GM19324 (cell line): Measurements from ENCODE around the gene MVB12A.

Source experiments
- ATAC-seq: cut with Tn5 transposase; IDR thresholded peaks from one replicate; pipeline ENCODE4 v1.9.1; 2021; ENCODE audit warnings: mild to moderate bottlenecking, moderate library complexity; ENCODE audit not compliant: unreplicated experiment, low FRiP score

MVB12A gene

GRCh38 chr19:17404621-17405249, 15.1 kb upstream of the MVB12A start:
- no peak for ATAC-seq

GRCh38 chr19:17405250-17406045, 14.4 kb upstream of the MVB12A start, which contains the start of gene BST2:
Gene BST2 (minus strand): TSS chr19:17405630. CDS start chr19:17405575, 55 bp downstream.
- peak; percentile 82 for ATAC-seq

- ATAC-seq = no peak
These were observed 13.6 kb upstream of the MVB12A start for GRCh38 chr19:17406046-17406886.

DNA sequence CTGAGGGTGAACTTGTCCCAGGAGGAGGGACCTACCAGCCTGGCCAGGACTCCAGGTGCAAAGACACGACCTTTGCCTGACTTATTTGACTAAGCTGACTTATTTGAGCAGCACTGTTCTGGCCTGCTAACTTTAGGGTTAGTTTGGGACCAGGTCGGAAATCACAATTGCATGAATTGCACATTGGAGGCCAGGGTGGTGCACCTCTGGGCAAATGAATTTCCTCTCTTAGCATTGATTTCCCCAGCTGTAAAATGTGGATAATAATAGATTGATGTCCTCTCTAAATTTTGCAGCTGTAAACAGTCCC, 13.0 kb upstream of the MVB12A start:
- ATAC-seq = no peak

GRCh38 chr19:17409990-17410389, 9.9 kb upstream of the MVB12A start:
- no peak for ATAC-seq

DNA sequence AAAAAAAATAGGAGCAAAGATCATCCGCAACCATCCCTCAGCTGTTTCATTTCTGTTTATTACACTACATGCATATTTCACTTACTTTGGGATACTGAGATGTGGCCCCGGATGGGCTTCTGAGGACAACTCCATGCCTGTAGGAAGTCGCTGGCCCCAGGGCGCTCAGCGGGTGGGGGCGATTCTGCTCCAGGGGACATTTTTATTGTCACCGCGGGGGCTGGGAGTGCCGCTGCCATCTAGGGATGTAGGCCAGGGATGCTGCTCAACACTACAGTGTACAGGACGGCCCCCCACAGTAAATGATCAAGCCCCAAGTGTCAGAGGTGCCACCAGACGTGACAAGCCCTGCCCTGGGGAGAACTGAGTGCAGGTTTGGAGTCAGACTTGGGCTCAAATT, 8.0 kb upstream of the MVB12A start:
- no peak for ATAC-seq

DNA sequence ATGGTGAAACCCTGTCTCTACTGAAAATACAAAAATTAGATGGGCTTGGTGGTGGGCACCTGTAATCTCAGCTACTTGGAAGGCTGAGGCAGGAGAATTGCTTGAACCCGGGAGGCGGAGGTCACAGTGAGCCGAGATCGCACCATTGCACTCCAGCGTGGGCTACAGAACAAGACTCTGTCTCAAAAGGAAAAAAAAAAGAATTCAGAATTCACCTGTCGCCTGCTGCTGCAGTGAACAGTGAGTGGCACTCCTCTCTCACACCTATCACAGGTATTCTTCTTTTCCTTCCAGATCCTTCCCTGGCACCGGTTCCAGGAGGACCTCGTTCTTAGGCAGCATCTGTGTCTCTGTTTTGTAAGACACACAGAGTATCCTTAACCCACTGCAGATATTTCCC, 5.8 kb upstream of the MVB12A start:
- ATAC-seq = no peak

DNA sequence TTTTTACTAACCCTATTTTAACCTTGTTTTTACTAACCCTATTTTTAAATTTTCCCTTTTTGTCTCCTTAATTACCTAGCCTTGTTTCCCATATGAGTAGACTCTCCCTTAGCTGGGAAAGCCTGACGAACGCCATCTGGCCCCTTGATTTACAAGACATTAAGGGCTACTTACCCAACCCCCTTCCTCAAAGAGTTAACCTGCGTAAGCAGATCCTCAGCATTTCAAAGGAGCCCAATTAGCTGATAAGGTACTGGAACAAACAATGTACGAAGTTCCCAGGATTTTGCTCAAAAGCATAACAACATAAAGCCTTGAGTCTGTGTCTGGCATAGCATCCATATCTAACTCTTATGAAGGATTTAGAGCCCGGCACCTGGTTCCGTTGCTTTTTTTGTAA, 4.7 kb upstream of the MVB12A start:
- ATAC-seq = no peak

- no peak for ATAC-seq
These were observed 1.1 kb upstream of the MVB12A start for GRCh38 chr19:17418710-17419109.

GRCh38 chr19:17419154-17419620, 660 bp upstream of the MVB12A start:
- no peak for ATAC-seq

GRCh38 chr19:17420475-17420924, 653 bp downstream of the MVB12A start:
- ATAC-seq = peak; percentile 14

DNA sequence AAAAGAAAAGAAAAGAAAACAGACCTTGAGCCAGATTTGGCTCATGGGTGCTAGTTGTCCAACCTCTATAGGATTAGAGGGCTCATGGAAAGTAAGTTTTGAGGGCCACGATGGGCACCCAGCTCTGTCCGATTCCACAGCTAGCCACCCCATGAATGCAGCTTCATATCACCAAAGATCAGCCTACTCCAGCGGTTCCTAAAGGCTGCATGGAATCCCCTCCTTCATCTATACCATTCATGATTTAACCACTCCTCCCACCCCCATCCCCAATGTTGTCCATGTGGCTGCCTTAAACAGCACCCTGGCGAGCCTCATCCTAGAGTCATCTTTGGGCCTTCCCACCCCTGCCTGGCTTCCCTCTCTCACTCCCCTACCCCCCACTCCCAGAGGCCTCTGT, 2.1 kb downstream of the MVB12A start:
- no peak for ATAC-seq

GRCh38 chr19:17423429-17424208, 3.8 kb downstream of the MVB12A start:
- ATAC-seq = no peak

DNA sequence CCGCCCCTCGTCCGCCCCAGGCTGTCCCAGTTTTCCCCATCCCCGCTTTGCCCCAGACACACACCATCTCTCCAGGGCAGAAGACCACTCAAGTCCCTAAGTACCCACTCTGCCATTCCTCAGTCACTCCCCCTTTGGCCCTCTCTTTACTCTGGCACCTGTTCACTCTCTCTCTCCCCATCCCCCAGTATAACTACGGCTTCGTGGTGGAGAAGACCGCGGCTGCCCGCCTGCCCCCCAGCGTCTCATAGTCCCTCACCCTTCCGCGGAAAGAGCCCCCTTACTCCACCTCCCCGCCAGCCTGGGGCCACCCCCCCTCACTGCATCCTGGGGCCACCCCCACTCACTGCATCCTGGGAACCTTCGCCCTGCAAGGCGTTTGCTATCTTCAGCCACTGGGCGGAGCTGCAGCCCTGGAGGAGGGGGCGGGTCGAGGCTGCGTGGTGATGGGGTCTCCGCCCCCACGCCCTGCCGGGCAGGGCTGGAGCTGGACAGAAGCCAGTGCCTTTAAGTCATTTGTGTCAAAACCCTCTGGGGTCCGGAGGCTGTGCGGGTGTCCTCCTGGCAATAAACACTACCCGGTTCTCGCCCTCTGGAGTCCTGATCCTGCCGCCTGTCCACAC, 5.0 kb downstream of the MVB12A start:
- ATAC-seq = no peak

DNA sequence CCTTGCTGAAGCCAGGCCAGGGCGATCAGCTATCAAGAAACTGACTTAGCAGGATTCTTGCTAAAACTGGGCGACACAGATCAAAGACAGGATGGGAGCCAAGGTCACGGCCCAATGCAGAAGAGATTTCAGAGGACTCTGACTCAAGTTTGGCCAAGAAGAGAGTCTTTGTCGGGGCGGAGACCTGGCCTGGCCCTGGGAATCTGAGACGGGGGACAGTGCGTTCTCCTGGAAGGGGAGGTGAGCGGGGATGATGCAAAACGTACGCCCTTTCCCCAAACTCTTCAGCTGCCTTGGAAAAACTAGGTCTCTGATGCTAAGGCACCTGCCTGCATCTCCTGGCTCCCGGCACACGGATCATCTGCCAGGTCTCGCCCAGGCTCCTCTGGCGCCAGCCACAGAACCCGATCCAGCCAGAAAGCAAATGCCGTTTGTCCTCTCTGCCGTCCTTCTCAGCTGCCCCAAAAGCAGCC, 9.8 kb downstream of the MVB12A start:
- ATAC-seq = no peak

GRCh38 chr19:17431417-17431816, 11.6 kb downstream of the MVB12A start:
- ATAC-seq = no peak

DNA sequence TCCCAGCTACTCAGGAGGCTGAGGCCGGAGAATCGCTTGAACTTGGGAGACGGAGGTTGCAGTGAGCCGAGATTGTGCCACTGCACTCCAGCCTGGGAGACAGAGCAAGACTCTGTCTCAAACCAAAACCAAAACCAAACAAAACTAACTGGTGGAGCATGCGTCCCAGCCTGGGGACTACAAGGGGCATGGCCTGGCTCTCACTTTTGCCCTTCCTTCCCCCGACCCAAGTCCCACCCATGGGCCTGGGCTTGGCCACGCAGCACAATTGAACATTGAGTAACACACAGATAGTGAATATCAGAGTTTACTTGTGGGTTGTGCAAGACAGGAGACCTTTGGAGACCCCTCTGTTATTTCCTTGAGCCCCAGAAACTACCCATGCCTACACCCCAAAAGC, 15.4 kb downstream of the MVB12A start:
- no peak for ATAC-seq

DNA sequence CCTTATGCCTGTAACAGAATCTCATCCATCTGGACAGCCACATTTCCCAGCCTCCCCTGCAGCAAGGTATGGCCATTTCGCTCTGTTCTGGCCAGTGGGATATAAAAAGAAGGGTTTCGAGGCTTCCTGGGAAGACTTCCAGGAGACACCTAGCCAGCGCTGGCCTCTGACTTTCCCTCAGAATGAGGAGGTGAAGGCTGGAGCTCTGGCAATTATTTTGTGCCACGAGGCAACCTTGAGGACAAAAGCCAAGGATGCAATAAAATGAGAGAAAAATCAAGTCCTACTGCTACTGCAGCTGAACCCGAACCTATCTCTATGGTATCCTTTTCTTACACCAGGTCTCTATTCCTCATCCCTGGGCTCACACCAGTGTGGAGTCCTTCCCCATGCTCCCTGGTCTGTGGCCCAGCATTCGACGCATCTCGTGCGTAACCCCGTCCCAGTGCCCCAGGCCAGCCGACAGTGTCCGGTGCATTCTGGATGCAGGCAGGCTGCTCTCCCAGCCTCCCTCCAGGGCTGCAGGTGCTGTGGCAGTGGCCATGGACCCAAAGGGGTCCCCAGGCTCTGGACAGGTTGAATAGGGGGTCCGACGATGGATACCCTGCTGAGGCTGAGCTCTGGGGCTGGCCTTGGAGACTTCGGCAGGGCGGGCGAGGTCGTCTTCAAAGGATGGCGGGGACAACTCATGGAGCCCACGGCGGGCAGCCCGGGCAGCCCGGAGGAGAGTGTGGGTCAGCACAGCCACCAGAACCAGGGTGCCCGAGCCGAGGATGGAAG, 16.4 kb downstream of the MVB12A start:
- ATAC-seq = no peak

DNA sequence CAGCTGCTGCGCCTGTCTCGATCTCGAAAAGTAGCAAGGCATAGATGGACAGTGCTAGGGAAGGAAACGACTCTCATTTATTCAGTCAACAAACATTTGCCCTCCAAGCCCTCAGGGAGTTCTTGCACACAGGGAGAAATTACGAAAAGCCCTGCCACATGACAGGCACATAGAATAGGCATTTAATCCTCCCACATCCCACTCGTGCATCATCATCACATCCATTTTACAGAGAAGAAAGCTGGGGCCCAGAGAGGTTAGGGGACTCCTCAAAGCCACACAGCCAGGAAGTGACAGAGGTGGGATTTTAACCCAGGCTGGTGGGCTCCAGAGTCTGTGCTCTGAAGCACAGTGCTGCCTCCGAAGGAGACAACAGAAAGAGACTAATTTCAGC, 17.0 kb downstream of the MVB12A start:
- no peak for ATAC-seq
